ENCODE measurements around the gene PRMT7. TPM values are rescaled to one million over a fixed set of nuclear protein-coding genes. Genes with fewer than 3 reads are reported as not detected.

The PRMT7 gene
- total and polyA plus RNA-seq, 2 of the 8 experiments (the other 6 are each of a cell fraction or from before 2014, with no cell fraction given) = 48.2 to 49.3 TPM

GRCh38 chr16:68310437-68310773, 414 bp upstream of the PRMT7 start:
- POLR2A ChIA-PET (ENCODE audit: partially characterized antibody) = interaction anchor here (0.9 to 3.8 kb wide), 28 partner anchors 8 to 226 kb away, joined by 3 to 44 read pairs (median 6); partner anchors contain the start of genes ESRP2, NFATC3, PLA2G15 and SLC7A6
- peaks cover 0 to 29% (median 7%) of the 10 kb centered on the region in 4 experiments; a peak in 6 of 8 replicates for H3K36me3 ChIP-seq (ENCODE audit: control insufficient read depth in 2 of 4, insufficient read depth in 4 of 4, low read length in 3 of 4)
- H3K56ac ChIP-seq (replicated peaks; ENCODE audit: insufficient read length, low read depth, low read length) = peak overlapping the region; percentile 86
- H2BK5ac ChIP-seq (ENCODE audit: low read depth, low read length) = peak overlapping the region; percentile 77
- peak overlapping the region; percentile 87 for H3K27ac ChIP-seq (ENCODE audit: low read depth, low read length)
- peak overlapping the region; percentile 81 for H4K91ac ChIP-seq (replicated peaks; ENCODE audit: insufficient read length, low read length)
- H2AK5ac ChIP-seq (ENCODE audit: low read depth, low read length) = no peak overlapping the region
- no peak overlapping the region for H2BK15ac ChIP-seq (ENCODE audit: low read length)
- WGBS, 2 experiments (ENCODE audit: extremely low coverage in 1 of 2, insufficient coverage in 1 of 2, insufficient read length in 1 of 2, insufficient replicate concordance in 2 of 2, low coverage in 1 of 2, low lambda C conversion rate in 2 of 2, missing lambda C conversion rate in 1 of 2) = 2% methylated on average over 29 of the region's 29 CpGs; no CpG with 5 or more reads in 1 of the 2 experiments
- no peaks in the 10 kb centered on the region for H3K9me3 ChIP-seq (ENCODE audit: insufficient read depth in 2 of 2, low read depth in 1 of 2, low read length in 1 of 2)
- peaks cover 9% of the 10 kb centered on the region; the same call in 1 of the 2 replicates for H3K23me2 ChIP-seq (ENCODE audit: low read depth, low read length)
- FAIRE-seq (no peak), DNase-seq (ENCODE audit: low read depth in 1 of 2, low spot score in 2 of 2) (no peak)
- peak overlapping the region; percentile 93 to 98 for H3K4me2 ChIP-seq (ENCODE audit: insufficient read depth in 1 of 2, low read depth in 2 of 2, low read length in 2 of 2)
- H4K5ac ChIP-seq (ENCODE audit: insufficient read length, low read depth, low read length) = peak overlapping the region; percentile 80
- H3K79me2 ChIP-seq (ENCODE audit: control insufficient read depth in 1 of 2, insufficient read depth in 2 of 2, low read length in 2 of 2) = peaks cover 4 to 29% of the 10 kb centered on the region in 2 experiments
- peaks cover 0 to 5% of the 10 kb centered on the region in 2 experiments for H4K20me1 ChIP-seq (replicated peaks in 1 of 2; ENCODE audit: control insufficient read depth in 1 of 2, insufficient read depth in 2 of 2, low read length in 2 of 2)
- peak overlapping the region; percentile 49 to 89 (median 83) for H3K9ac ChIP-seq (replicated peaks in 1 of 4; ENCODE audit: extremely low read depth in 1 of 4, low read depth in 3 of 4, low read length in 3 of 4)
- no peak overlapping the region for H3K18ac ChIP-seq (ENCODE audit: extremely low read depth, low read length)
- H3K79me1 ChIP-seq (ENCODE audit: low read depth, low read length) = peaks cover 5% of the 10 kb centered on the region; the same call in 1 of the 2 replicates
- peaks cover 3 to 6% (median 4%) of the 10 kb centered on the region in 4 experiments; a peak in 5 of 7 replicates for H3K4me1 ChIP-seq (replicated peaks in 1 of 4; ENCODE audit: control insufficient read depth in 3 of 4, insufficient read depth in 4 of 4, low read length in 3 of 4)
- peak overlapping the region; percentile 33 for H2BK120ac ChIP-seq (replicated peaks; ENCODE audit: low read depth, low read length)
- no peak overlapping the region for H2BK20ac ChIP-seq (ENCODE audit: low read length)
- H3K4me3 ChIP-seq (ENCODE audit: extremely low read depth in 1 of 4, insufficient read depth in 2 of 4, low read depth in 3 of 4, low read length in 4 of 4) = peak overlapping the region; percentile 69 to 96 (median 86)
- H3K27me3 ChIP-seq (replicated peaks in 1 of 4; ENCODE audit: control insufficient read depth in 3 of 4, extremely low read depth in 1 of 4, insufficient read depth in 3 of 4, low read length in 3 of 4) = no peaks in the 10 kb centered on the region
- H2BK12ac ChIP-seq (ENCODE audit: low read depth, low read length) = no peak overlapping the region
- H3K4ac ChIP-seq (replicated peaks; ENCODE audit: insufficient read length, low read depth, low read length) = no peak overlapping the region
- H4K8ac ChIP-seq (ENCODE audit: extremely low read depth, insufficient read depth, low read length) = peak overlapping the region; percentile 96
- no peak overlapping the region for H3K14ac ChIP-seq (ENCODE audit: insufficient read length)
- CTCF ChIA-PET (ENCODE audit: partially characterized antibody) = interaction anchor here (0.9 to 2.4 kb wide), 9 partner anchors 9 to 55 kb away, joined by 3 to 34 read pairs (median 4); partner anchors contain the start of gene SLC7A6
- peak overlapping the region; percentile 91 for H2AFZ ChIP-seq (ENCODE audit: low read length)
- H3K23ac ChIP-seq (ENCODE audit: insufficient read length) = no peak overlapping the region
- TF ChIP-seq MAFK (IDR thresholded peaks at IDR 0.05; ENCODE audit: low read depth, low read length) (no peak), YY1 (IDR thresholded peaks at IDR 0.05; ENCODE audit: low read depth, low read length) (no peak), NRF1 (IDR thresholded peaks at IDR 0.05; ENCODE audit: low read depth, low read length) (no peak), CHD1 (IDR thresholded peaks at IDR 0.05; ENCODE audit: low read depth, low read length) (no peak), ZNF274 (IDR thresholded peaks at IDR 0.05; ENCODE audit: borderline replicate concordance, extremely low read depth, low read length) (no peak), RNF2 (IDR thresholded peaks at IDR 0.05; ENCODE audit: borderline replicate concordance, low read depth, low read length, missing control alignments, poor library complexity, severe bottlenecking) (no peak), EZH2 (IDR thresholded peaks at IDR 0.05; ENCODE audit: low read depth, low read length, severe bottlenecking) (no peak), GTF2F1 (IDR thresholded peaks at IDR 0.05; ENCODE audit: borderline replicate concordance, low read depth, low read length) (no peak), POLR2AphosphoS5 (IDR thresholded peaks at IDR 0.05; ENCODE audit: low read depth, low read length) (no peak), EP300 (IDR thresholded peaks at IDR 0.05; ENCODE audit: borderline replicate concordance in 1 of 2, low read depth in 2 of 2, low read length in 2 of 2) (no peak), CBX5 (IDR thresholded peaks at IDR 0.05; ENCODE audit: low read depth, low read length) (no peak), E2F6 (IDR thresholded peaks at IDR 0.05) (no peak), SIRT6 (IDR thresholded peaks at IDR 0.05; ENCODE audit: low read length) (no peak)
